C4-2B (cell line): ENCODE data around the gene TSPEAR.
"Not testable (repeated sequence)": the region's sequence is repeated elsewhere in the genome, so short reads cannot be mapped to it uniquely, and the experiment has no call there.

Source experiments
- ZFX ChIP-seq: fragments of 450-650 bp; IDR thresholded peaks from 2 replicates; pipeline ENCODE4 v1.6.1; 2017
- TF ChIP-seq, protein P1 (sequence below): fragments of 450-650 bp; conservative IDR thresholded peaks from 2 replicates; pipeline ENCODE4 v1.5.1; 2017; ENCODE audit warnings: mild to moderate bottlenecking

DNA sequence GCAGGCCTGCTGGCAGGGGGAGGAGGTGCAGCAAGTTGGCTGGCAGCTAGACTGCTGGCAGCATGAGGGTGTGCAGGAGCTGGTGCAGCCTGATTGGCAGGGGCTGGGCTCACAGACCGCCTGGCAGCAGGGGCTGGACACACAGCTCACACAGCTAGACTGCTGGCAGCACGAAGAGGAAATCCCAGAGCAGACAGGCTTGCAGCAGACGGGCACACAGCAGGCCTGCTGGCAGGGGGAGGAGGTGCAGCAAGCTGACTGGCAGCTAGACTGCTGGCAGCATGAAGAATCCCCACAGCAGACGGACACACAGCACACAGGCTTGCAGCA is 119.6 kb downstream of the TSPEAR start:
- TF ChIP-seq, protein P1, sequence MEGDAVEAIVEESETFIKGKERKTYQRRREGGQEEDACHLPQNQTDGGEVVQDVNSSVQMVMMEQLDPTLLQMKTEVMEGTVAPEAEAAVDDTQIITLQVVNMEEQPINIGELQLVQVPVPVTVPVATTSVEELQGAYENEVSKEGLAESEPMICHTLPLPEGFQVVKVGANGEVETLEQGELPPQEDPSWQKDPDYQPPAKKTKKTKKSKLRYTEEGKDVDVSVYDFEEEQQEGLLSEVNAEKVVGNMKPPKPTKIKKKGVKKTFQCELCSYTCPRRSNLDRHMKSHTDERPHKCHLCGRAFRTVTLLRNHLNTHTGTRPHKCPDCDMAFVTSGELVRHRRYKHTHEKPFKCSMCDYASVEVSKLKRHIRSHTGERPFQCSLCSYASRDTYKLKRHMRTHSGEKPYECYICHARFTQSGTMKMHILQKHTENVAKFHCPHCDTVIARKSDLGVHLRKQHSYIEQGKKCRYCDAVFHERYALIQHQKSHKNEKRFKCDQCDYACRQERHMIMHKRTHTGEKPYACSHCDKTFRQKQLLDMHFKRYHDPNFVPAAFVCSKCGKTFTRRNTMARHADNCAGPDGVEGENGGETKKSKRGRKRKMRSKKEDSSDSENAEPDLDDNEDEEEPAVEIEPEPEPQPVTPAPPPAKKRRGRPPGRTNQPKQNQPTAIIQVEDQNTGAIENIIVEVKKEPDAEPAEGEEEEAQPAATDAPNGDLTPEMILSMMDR, result not testable (repeated sequence)
- TF ChIP-seq ZFX, result not testable (repeated sequence)
